NCI-H2081 (cell line): ENCODE measurements around the gene C19orf25.

Experiments used
- DNase-seq, 2 experiments: peaks; one replicate each; lab custom pipeline; 2025; lab: John Stamatoyannopoulos, UW

C19orf25 gene

GRCh38 chr19:1496714-1497577 lies 17.9 kb upstream of the C19orf25 start:
- no peak for DNase-seq

- DNase-seq = no peak
These were observed 17.0 kb upstream of the C19orf25 start for GRCh38 chr19:1495799-1496713.

- no peak for DNase-seq
These were observed 16.2 kb upstream of the C19orf25 start for GRCh38 chr19:1495051-1495798.

- DNase-seq = no peak
These were observed 15.2 kb upstream of the C19orf25 start for GRCh38 chr19:1494115-1494815.

GRCh38 chr19:1492474-1493006 lies 13.5 kb upstream of the C19orf25 start:
- DNase-seq = no peak

- no peak for DNase-seq
These were observed 12.8 kb upstream of the C19orf25 start for GRCh38 chr19:1491849-1492170.

GRCh38 chr19:1491114-1491848 lies 12.3 kb upstream of the C19orf25 start, which contains the start of gene REEP6:
Gene REEP6, plus strand, starts transcription at chr19:1491181. Its CDS starts 89 bp downstream, at chr19:1491270.
- no peak for DNase-seq

- DNase-seq = peak; percentile 98 to 99
These were observed 11.5 kb upstream of the C19orf25 start, which contains the start of gene PCSK4 for GRCh38 chr19:1490311-1491113. Gene PCSK4, minus strand, starts transcription at chr19:1490350. Its CDS starts 4 bp downstream, at chr19:1490346.

- DNase-seq = no peak
These were observed 10.7 kb upstream of the C19orf25 start for GRCh38 chr19:1489463-1490310.

GRCh38 chr19:1488282-1488601 lies 9.2 kb upstream of the C19orf25 start:
- DNase-seq = no peak

- DNase-seq = no peak
These were observed 8.7 kb upstream of the C19orf25 start for GRCh38 chr19:1487576-1488281.

- DNase-seq = no peak
These were observed 7.9 kb upstream of the C19orf25 start for GRCh38 chr19:1486720-1487575.

GRCh38 chr19:1483979-1484428 lies 5.0 kb upstream of the C19orf25 start:
- no peak for DNase-seq

GRCh38 chr19:1483131-1483978 lies 4.3 kb upstream of the C19orf25 start:
- no peak for DNase-seq

GRCh38 chr19:1482361-1483130 lies 3.5 kb upstream of the C19orf25 start:
- DNase-seq = no peak
